ENCODE results near the gene CEP97.

CEP97 gene

GRCh38 chr3:101722394-101723173 lies 1.8 kb upstream of the CEP97 start:
- no peaks in the 10 kb centered on the region for H3K27me3 ChIP-seq (ENCODE audit: low read depth, low read length)
- H3K4me1 ChIP-seq (ENCODE audit: low read length), result peaks cover 31% of the 10 kb centered on the region
- peaks cover 2% of the 10 kb centered on the region for H3K36me3 ChIP-seq (replicated peaks; ENCODE audit: low read depth, low read length)
- peaks cover 13% of the 10 kb centered on the region for H3K79me2 ChIP-seq (ENCODE audit: low read length)
- peak overlapping the region; percentile 80 for H3K4me2 ChIP-seq (ENCODE audit: low read length)
- no peak for TF ChIP-seq EZH2phosphoT487 (IDR thresholded peaks at IDR 0.05; ENCODE audit: low read depth)
- TF ChIP-seq, protein P1, sequence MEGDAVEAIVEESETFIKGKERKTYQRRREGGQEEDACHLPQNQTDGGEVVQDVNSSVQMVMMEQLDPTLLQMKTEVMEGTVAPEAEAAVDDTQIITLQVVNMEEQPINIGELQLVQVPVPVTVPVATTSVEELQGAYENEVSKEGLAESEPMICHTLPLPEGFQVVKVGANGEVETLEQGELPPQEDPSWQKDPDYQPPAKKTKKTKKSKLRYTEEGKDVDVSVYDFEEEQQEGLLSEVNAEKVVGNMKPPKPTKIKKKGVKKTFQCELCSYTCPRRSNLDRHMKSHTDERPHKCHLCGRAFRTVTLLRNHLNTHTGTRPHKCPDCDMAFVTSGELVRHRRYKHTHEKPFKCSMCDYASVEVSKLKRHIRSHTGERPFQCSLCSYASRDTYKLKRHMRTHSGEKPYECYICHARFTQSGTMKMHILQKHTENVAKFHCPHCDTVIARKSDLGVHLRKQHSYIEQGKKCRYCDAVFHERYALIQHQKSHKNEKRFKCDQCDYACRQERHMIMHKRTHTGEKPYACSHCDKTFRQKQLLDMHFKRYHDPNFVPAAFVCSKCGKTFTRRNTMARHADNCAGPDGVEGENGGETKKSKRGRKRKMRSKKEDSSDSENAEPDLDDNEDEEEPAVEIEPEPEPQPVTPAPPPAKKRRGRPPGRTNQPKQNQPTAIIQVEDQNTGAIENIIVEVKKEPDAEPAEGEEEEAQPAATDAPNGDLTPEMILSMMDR (IDR thresholded peaks at IDR 0.05; ENCODE audit: low read depth, low read length), result no peak
- H4K20me1 ChIP-seq (ENCODE audit: insufficient read depth, low read length), result no peaks in the 10 kb centered on the region
- no peaks in the 10 kb centered on the region for H3K9me3 ChIP-seq (ENCODE audit: insufficient read depth, low read length)
- no peak overlapping the region for H2AFZ ChIP-seq (ENCODE audit: low read depth, low read length)
- H3K4me3 ChIP-seq (ENCODE audit: low read length), result peak overlapping the region; percentile 63
- H3K9ac ChIP-seq (ENCODE audit: low read length), result peak overlapping the region; percentile 44
- peak overlapping the region; percentile 94 for H3K27ac ChIP-seq (ENCODE audit: low read length)

DNA sequence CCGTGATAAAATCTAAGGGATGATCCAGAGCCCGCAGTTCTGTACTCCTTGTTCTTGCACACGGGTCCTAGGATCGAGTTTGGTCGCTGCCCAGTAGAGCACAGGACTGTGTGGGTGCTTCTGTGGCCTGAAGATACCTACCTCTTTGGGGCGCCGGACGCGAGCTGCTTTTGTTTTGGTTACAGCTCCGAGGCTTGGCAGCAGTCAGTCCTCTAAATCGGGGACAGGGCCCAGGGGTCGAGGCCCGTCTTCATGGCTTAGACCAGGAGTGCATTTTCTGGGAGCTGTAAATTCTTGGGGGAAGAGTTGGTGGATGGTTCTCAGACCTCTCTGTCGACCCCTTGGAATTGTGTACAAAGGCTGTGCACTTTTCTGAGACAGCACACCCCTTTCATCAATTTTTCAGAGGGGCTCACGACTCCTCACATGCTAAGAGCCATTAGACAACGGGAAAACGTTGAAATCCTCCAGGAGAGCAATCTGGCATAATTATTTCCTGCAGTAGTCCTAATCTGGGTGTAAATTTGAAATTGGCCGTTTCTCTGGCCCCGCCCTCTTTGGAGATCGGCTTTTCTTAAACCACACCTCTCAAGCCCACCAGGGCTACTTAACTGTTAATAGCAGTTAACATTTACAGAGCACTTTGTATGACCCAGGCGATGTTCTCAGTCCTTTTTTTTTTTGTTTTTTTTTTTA lies 928 bp downstream of the CEP97 start:
- Histone ChIP-seq H3K4me1 (ENCODE audit: low read length) (peaks cover 31% of the 10 kb centered on the region), H3K9ac (ENCODE audit: low read length) (peak overlapping the region; percentile 81), H3K79me2 (ENCODE audit: low read length) (peaks cover 13% of the 10 kb centered on the region), H2AFZ (ENCODE audit: low read depth, low read length) (peak overlapping the region; percentile 72), H3K4me3 (ENCODE audit: low read length) (peak overlapping the region; percentile 89), H3K9me3 (ENCODE audit: insufficient read depth, low read length) (no peaks in the 10 kb centered on the region), H3K4me2 (ENCODE audit: low read length) (peak overlapping the region; percentile 81), H3K36me3 (replicated peaks; ENCODE audit: low read depth, low read length) (peaks cover 2% of the 10 kb centered on the region), H3K27ac (ENCODE audit: low read length) (peak overlapping the region; percentile 85), H3K27me3 (ENCODE audit: low read depth, low read length) (no peaks in the 10 kb centered on the region), H4K20me1 (ENCODE audit: insufficient read depth, low read length) (no peaks in the 10 kb centered on the region)
- TF ChIP-seq, protein P1 (IDR thresholded peaks at IDR 0.05; ENCODE audit: low read depth, low read length), result no peak
- TF ChIP-seq EZH2phosphoT487 (IDR thresholded peaks at IDR 0.05; ENCODE audit: low read depth), result no peak

DNA sequence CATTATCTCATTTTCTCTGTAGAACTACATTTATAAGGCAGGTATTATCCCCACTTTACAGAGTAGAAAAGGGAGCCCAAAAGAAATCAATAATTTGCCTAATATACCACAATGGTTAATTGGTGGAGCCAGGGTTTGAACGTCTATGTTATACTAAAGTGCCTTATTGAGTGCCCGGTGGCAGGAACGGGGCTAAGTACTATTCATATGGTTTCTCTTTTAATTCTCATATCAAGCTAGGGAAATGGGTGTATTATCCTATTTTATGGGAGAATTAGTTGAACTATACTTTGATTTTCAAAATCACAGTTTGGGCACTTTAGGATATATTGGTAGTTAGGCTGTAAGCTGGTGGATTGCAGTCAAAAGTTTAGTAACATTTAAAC lies 1.5 kb downstream of the CEP97 start:
- Histone ChIP-seq H3K9ac (ENCODE audit: low read length) (peak overlapping the region; percentile 81), H3K9me3 (ENCODE audit: insufficient read depth, low read length) (no peaks in the 10 kb centered on the region), H4K20me1 (ENCODE audit: insufficient read depth, low read length) (no peaks in the 10 kb centered on the region), H3K4me1 (ENCODE audit: low read length) (peaks cover 25% of the 10 kb centered on the region), H3K36me3 (replicated peaks; ENCODE audit: low read depth, low read length) (peaks cover 2% of the 10 kb centered on the region), H3K79me2 (ENCODE audit: low read length) (peaks cover 13% of the 10 kb centered on the region), H3K4me2 (ENCODE audit: low read length) (peak overlapping the region; percentile 81), H2AFZ (ENCODE audit: low read depth, low read length) (peak overlapping the region; percentile 72; the same call in 1 of the 2 replicates), H3K27ac (ENCODE audit: low read length) (no peak overlapping the region), H3K27me3 (ENCODE audit: low read depth, low read length) (no peaks in the 10 kb centered on the region), H3K4me3 (ENCODE audit: low read length) (peak overlapping the region; percentile 89)
- no peak for TF ChIP-seq EZH2phosphoT487 (IDR thresholded peaks at IDR 0.05; ENCODE audit: low read depth)
- TF ChIP-seq, protein P1 (IDR thresholded peaks at IDR 0.05; ENCODE audit: low read depth, low read length), result no peak

DNA sequence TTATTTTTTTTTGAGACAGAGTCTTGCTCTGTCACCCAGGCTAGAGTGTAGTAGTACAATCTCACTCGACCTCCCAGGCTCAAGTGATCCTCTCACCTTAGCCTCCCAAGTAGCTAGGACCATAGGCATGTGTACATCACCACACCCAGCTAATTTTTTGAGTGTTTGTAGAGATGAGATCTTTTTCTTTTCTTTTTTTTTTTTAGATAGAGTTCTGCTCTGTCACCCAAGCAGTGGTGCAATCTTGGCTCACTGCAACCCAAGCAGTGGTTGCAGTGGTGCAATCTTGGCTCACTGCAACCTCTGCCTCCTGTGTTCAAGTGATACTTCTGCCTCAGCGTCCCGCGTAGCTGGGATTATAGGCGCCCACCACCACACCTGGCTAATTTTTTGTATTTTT lies 5.2 kb downstream of the CEP97 start:
- H3K36me3 ChIP-seq (replicated peaks; ENCODE audit: low read depth, low read length), result peaks cover 18% of the 10 kb centered on the region
- no peak overlapping the region for H3K4me2 ChIP-seq (ENCODE audit: low read length)
- no peak overlapping the region for H2AFZ ChIP-seq (ENCODE audit: low read depth, low read length)
- TF ChIP-seq, protein P1 (IDR thresholded peaks at IDR 0.05; ENCODE audit: low read depth, low read length), result no peak
- TF ChIP-seq EZH2phosphoT487 (IDR thresholded peaks at IDR 0.05; ENCODE audit: low read depth), result no peak
- no peak overlapping the region for H3K4me3 ChIP-seq (ENCODE audit: low read length)
- H3K4me1 ChIP-seq (ENCODE audit: low read length), result peaks cover 6% of the 10 kb centered on the region
- no peaks in the 10 kb centered on the region for H4K20me1 ChIP-seq (ENCODE audit: insufficient read depth, low read length)
- H3K9me3 ChIP-seq (ENCODE audit: insufficient read depth, low read length), result no peaks in the 10 kb centered on the region
- H3K27me3 ChIP-seq (ENCODE audit: low read depth, low read length), result no peaks in the 10 kb centered on the region
- no peak overlapping the region for H3K9ac ChIP-seq (ENCODE audit: low read length)
- no peak overlapping the region for H3K27ac ChIP-seq (ENCODE audit: low read length)
- peaks cover 13% of the 10 kb centered on the region for H3K79me2 ChIP-seq (ENCODE audit: low read length)

Data from OCI-LY3 (cell line).